M059J (cell line): Measurements from ENCODE around the gene TUBE1. TPM values are rescaled to one million over a fixed set of nuclear protein-coding genes. Genes with fewer than 3 reads are reported as not detected.
A peak's percentile ranks its signal among the peaks of the same experiment; 100 is the strongest.
"Not testable (repeated sequence)": the region's sequence is repeated elsewhere in the genome, so short reads cannot be mapped to it uniquely, and the experiment has no call there.

Experiments
- DNase-seq: peaks from one replicate; pipeline ENCODE4 v3.0.0-alpha.2; 2012; ENCODE audit warnings: low read depth
- total RNA-seq: library from RNA; depleted of rRNA; stranded (reverse); fragments of >200 nt; shearing (Covaris generic); gene quantifications from 2 replicates; pipeline ENCODE4 v1.2.3, GENCODE V29; 2014; rRNA removed

Gene TUBE1, protein sequence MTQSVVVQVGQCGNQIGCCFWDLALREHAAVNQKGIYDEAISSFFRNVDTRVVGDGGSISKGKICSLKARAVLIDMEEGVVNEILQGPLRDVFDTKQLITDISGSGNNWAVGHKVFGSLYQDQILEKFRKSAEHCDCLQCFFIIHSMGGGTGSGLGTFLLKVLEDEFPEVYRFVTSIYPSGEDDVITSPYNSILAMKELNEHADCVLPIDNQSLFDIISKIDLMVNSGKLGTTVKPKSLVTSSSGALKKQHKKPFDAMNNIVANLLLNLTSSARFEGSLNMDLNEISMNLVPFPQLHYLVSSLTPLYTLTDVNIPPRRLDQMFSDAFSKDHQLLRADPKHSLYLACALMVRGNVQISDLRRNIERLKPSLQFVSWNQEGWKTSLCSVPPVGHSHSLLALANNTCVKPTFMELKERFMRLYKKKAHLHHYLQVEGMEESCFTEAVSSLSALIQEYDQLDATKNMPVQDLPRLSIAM
- 22.7 and 29.8 TPM in 2 replicates for total RNA-seq

DNA sequence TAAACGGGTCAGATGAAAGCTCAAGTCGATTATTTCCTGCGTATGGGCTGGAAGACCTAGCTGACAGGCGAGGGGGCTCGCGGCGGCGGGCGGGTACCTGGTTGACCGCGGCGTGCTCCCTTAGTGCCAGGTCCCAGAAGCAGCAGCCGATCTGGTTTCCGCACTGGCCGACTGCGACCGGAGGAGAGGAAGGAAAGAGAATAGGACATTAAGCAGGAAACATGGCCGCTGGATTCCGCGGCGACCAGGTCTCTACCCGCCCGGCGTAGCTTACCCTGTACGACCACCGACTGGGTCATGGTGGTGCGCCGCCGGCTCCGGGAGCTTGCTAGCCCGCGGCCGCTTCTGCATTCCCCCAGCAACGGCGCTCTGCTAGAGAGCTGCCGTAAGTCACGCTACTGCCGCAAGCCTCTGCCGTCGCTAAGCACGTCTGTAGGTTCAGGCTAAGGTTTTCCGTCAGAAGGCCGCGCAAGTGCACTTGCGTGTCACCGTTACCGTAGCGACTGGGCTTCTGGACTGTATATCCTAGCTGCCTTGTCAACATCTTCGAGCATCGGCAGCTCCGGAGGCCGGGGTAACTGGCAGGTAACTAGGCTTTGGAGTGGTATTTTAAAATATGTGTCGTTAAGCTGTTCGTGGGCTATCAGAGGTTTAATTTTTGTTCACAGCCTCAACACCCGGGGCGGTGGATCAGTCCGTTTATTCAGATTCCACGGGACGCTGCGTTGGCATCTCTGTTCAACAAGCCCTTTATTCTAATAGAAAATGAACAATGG is at the start of gene TUBE1, which contains the start of gene FAM229B:
TSS of gene TUBE1 (minus strand) at position 347 of the 776 bp plus-strand sequence. CDS start at position 299, 48 bp downstream.
TSS of gene FAM229B (plus strand) at position 456 of the 776 bp plus-strand sequence. CDS start 11,693 bp downstream, outside the sequence.
- peak; percentile 98 for DNase-seq

DNA sequence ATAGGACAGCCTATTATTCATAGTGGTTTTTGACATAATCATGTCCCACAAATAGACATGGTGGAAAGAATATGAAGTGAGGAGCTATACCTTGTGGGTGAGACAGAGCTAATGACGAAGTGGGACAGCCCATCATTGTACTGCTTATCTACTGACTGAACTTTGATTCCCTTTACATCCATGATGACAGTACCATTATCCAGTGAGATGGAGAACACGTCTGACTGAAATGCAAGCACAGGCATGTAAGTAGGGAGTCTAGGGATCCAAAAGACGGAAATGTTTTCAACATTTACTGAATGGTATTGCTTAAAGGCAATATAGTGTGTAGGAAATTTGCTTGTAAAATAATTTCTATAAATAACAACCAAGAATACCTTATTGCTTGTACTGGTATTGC is 43.6 kb upstream of the TUBE1 start:
- DNase-seq, result no peak

DNA sequence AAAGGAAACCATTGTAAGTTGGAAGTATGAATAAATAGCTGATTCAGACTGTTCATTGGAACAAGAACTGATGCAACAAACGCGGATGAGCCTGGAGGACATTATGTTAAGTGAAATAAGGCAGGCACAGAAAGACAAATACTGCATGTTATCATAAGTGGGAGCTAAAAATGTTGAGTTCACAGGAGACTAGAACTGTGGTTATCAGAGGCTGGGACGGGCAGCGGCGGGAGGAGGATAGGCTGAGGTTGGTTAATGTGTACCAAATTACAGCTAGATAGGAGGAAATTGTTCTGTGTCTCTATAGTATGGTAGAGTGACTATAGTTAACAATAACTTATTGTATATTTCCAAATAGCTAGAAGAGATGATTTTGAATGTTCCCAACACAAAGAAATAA is 40.9 kb upstream of the TUBE1 start:
- DNase-seq, result no peak

DNA sequence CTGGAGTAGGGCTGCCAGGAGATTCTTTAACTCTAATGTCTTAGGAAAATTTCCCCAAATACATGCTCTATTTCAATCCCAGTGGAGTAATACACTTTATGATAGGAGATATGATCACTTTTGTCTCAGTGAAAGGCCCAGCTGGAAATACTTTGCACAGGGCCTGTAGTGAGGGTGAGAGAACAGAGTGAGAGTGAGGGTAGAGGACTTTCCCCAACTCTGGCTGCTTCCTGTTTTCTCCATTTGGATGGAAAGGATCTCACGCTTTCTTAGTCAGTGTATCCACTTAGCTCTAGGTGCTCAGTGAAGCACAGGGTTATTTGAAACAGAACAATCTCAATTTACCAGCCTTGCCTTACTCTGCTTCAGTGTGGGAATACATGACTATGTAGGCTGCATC is 36.7 kb upstream of the TUBE1 start:
- no peak for DNase-seq

DNA sequence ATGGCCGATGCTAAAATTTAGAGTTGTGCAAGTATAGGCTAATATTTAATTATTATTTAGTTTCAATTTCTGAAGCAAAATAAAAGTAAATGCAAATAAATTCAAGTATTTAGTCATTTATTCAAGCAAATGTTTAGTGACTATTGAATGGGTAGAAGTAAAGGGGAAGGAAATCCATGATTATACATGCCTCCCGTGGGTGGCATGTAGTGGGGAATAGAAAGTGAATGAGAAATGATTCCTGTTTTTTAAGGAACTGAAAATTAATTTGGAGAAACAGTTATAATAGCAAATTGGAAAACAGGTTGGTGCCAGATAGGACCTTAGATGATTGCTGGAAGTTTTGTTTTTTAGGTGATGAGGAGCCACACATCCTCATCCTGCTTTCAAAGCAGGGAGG is 35.5 kb upstream of the TUBE1 start:
- no peak for DNase-seq

DNA sequence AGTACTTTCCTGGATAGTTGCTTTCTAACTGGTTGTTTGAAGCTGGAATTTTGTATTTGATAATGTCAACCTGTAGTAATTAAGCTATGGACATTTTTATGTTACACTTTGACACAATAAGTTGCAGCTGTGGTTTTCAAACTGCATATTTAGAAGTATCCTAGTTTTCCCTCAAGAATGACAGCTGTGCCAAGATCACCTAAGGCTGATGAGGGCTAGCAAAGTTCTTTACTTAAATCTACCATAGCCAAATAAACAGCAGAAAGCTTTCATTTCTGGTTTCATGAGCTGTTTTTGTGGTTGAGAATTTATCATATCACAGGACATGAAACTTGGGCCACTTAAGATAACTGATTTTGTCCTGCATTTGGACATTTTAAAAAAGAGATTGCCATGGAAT is 30.8 kb upstream of the TUBE1 start:
- peak; percentile 66 for DNase-seq

DNA sequence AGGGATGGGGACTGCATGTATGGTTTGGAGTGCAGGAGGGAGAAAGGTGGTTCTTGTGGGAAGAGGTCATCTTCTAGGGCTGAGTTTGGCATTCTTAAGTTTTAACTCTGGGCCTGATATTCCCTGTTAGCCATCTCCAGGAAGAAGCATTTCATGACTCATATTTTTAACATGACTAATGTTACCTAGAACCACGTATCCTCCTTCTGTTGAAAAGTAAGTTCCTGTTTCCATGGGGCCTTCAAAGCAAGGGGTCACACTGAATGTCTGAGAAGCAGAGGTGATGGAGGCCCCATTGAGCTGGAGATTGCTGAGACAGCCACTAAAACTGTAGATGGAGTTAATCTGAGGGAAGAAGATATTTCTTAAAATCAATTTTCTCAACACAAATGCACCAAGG is 30.3 kb upstream of the TUBE1 start:
- peak; percentile 91 for DNase-seq

DNA sequence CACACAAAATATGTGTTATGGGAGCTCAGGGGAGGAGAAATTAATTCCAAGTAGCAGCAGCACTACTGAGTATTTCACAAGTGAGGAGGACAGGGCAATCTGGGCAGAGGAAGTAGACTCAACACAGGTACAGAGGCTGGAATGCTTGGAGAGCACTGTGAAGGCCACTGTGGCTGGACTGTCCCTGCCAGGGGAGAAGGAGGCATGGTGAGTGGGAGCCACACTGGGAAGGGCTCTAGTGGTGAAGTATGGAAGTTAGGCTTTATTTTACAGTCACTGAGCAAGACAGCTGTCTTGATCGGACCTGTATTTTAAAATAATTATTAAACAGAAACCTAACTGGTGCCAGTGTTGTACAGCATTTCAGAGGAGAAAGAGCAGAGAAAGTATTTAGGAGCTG is 28.9 kb upstream of the TUBE1 start:
- no peak for DNase-seq

DNA sequence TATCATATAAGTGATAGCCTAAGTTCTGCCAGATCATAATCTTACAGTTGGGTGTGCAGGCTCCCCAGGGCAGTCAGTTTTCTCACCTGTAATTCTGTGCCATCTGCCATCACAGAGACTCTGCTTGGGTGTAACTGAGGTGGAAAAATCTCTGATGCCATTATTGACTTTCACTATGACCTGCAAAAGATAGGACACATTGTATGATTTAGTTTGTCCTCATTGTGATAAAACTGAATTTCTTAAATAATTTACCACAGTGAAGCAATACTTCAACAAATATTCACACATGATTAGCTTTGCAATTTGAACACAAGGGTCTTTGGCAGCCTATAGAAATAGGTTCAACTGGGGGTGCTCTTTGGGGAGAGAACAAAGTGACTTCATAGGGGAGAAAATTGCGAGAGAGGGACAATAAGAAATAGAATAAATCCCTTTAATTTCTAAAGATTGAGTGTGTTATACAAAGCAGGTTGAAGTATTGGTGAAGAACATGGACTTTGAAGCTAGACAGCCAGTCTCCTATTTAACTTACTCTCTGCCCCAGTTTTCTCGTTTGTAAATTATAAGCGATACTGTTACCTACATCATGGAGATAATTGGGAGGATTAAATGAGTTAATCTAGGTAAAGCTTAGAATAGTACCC is 27.4 kb upstream of the TUBE1 start:
- DNase-seq, result no peak

DNA sequence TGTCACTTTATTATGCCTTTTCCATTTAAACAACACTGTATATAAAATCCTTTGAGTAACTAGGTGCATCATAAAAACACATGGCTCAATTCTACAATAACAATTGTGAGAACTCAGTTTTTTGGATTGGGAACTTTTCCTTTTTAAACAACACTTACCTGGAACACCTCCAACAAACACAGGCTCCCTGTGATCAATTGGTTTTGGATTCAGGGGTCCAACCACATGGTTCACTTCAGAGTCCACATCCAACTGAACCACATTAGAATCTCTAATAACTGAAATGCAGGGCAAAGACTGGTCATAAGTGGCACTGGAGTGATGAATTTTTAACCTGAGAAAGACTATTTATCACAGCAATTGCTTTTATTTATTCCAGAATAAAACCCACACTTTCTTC is 26.6 kb upstream of the TUBE1 start:
- no peak for DNase-seq

DNA sequence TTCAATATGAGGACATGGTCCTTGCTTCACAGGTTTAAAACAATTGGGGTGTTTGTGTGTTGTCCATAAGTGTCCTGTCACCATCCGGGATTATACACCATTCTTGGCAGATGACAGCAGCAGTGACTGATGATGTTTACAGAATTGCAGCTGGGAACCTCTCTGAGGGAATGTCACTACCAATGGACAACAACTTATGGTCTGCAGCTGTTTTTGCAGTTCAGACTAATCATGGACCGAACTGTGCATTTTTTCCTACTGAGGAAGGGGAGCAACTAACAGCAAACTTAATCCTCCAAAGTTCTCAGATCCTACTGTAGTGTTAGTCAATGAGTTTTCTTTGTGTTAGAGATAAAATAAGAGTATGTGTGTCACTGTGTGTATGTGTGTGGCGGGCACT is 26.1 kb upstream of the TUBE1 start:
- DNase-seq, result no peak

DNA sequence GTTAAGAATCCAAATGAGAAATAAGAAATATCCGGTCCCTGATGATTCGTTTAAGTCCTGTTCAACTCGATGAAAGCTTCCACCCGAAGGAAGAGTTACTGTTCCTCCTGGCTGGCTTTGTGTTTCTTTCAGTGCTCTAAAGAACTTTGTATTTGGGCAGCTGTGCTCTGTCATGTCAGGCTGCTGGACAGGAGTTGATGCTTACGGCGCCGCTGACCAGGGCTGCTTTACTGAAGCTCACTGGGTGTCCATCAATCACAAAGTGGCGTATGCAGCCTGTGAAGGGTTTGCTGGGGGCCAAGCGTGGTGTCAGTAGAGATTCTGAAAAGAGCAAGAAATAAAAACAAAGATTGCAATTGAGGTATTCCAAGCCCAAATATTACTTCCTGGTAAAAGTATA is 22.0 kb upstream of the TUBE1 start:
- DNase-seq, result no peak

DNA sequence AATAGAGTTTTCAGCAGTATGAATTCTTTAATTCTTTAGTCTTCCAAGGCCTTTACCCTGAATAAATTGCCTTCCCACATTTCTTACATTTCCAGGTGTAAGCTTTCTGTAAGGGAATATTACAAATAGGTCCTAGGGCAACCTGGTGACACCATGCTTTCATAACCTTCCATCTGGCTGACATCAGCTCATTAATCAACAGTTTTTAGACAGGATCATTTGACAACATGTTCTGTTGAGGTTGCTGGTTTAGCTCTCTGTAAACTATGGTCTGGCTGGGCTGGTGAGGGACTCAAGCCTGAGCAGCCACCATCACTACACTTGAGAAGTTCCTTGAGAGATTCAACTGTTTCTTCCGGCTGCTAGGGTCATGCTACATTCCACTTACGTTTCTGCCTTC is 19.3 kb upstream of the TUBE1 start:
- DNase-seq, result peak; percentile 15

DNA sequence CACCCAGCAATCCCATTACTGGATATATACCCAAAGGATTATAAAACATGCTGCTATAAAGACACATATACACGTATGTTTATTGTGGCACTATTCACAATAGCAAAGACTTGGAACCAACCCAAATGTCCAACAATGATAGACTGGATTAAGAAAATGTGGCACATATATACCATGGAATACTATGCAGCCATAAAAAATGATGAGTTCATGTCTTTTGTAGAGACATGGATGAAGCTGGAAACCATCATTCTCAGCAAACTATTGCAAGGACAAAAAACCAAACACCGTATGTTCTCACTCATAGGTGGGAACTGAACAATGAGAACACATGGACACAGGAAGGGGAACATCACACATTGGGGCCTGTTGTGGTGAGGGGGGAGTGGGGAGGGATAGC is 18.7 kb upstream of the TUBE1 start:
- not testable (repeated sequence) for DNase-seq

DNA sequence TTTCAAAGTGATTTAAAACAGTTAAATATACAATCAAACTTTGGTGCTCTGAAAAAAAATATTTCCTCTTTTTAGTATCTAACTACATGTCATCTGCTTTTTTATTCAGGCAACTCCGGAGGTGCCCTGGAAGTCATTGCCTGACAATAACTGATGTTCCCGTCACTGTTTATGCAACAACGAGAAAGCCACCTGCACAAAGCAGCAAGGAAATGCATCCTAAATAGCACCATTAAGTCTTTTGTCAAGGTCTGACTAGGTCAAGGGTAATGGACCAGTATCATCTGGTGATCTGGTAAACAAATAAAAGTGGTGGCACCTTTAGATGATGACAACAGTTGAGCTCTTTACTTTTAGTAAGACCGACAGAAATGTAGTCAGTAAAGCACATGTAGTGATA is 13.3 kb upstream of the TUBE1 start:
- no peak for DNase-seq

DNA sequence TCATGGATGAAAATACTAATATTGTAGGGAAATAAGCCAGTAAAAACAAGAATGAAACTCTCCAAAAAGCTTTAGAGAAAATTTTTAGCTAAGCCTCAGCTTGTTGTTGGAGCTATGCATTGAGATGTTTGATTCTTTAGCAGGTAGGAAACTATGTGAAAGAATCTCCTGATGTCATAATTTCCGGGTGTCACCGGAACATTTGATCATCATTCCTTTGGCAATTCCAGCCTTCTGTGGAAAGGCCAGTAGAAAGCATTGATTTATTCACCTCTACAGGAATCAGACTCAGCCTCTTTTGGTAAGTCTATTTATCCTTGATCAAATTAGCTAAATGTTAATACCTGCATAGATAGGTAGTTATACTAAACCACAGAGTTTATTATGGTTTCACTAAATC is 9.6 kb upstream of the TUBE1 start:
- no peak for DNase-seq

DNA sequence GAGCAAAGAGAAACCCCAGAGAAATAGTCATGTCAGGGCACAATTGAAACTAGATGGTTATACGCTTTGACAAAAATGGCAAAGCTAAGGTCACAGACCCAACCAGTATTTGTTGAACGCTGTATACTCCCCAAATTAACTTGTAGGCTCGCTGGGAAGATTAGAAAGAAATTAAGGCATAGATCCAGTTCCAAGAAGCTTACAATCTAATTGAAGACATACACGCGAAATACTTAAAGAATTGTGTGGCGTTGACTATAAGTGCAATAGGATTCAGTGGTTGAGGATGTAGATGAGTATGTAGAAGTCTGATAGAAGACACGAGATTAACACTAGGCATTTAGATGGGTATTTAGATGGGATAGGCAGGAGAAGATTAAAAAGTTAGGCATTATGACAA is 634 bp upstream of the TUBE1 start:
- no peak for DNase-seq

DNA sequence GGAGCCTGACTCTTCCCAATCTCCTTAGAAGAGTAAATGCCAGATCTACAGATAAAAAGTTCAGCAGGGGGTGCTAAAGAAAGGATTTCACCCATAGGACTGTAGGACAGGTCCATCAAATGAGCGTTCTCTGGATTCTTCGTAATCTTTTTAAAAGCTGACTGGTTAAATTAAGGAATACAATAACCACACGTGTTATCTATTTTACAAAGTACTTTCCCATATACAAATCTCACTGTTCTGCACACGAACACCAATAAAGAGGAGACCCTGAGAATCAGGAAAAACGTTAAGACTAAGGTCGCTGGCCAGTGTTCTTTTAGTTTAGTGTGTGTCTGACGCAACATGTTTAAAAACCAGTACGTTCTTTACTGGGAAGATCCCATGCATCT is 542 bp downstream of the TUBE1 start:
- peak; percentile 74 for DNase-seq

DNA sequence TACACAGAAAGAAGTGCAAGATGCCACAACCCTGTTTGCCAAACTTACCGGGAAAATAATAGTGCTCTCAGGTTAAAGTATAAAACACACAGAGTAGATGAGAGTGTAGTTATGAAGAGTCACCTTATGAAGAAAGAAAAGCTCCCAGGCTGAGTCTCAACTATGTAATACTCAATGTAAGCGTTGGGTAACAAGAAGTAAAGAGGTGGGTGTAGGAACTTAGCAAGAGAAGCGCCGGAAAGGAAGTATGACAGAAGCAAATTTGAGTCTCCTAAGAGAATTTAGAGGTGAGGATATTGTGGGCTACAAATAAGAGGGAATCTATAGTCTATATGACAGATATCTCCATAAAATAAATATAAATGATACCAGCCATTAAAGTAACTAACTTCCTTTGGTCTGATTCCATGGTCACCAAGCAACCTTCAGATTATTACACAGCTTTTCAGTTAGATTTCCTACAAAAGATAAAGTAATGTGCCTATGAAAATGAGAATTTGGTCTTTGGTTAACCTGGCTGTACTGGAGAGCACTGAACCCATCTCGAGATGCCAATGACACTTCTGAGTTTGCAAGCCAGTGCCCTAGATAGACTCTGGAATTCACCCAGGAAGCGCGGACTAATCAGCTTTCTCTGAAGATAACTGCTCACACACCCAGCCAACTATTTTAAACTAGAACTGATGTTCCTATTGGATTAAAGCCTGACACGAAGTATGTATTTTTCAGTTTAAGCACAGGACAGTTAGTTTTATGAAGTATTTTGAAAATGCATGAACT is 1.8 kb downstream of the TUBE1 start:
- no peak for DNase-seq

DNA sequence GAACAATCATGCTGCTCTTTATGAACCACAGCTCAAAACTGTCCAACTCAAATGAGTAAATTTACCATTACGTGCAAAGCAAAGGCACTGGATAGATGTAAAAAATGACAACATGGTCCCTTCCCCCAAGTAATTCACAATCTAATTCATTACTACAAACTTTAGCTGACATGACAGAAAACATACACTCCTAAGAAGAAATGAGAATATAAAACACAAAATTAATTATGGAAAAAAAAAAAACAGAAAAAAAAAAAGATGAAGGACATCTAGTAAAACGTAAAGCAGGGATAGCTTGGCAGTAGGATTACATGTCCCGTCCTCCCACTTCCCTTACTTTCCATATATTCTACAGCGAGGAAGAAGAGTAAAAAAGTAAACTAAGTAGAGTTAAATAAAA is 5.7 kb downstream of the TUBE1 start:
- no peak for DNase-seq

DNA sequence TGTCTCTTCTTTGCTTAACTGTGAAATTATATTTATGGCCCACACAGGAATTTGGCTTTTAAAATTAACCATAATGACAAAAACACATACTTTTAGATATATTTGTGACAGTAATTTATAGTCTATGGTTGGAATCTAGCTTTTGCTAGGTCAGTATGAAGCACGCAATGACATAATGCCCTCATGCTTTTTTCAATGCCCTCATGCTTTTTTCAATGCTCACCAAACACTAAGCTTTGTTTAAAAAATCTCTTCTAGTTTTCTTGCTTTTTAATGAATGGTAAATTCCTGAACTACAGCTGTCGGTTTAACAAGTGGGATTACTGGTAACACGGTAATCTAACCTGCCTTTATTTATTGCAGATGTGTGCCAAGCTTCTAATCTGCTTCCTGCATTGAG is 20.7 kb downstream of the TUBE1 start:
- no peak for DNase-seq
